Fibroblast of lung (primary cell): ENCODE results near the gene SPHK2.

Experiments
- EZH2 ChIP-seq: IDR thresholded peaks from 2 replicates; pipeline ENCODE4 v1.5.1; 2012; ENCODE audit warnings: low read length, control low read depth, mild to moderate bottlenecking; ENCODE audit errors: missing control alignments
- TF ChIP-seq, protein P1 (sequence below), 2 donors: IDR thresholded peaks in 1 of 2; conservative IDR thresholded peaks in 1 of 2; 1 replicate in 1 of 2; 2 replicates in 1 of 2; pipeline ENCODE4 v1.5.1; 2011 to 2012; ENCODE audit warnings: low read length in 2 of 2, control low read depth in 1 of 2, inconsistent platforms in 1 of 2, low read depth in 1 of 2, mild to moderate bottlenecking in 1 of 2

DNA sequence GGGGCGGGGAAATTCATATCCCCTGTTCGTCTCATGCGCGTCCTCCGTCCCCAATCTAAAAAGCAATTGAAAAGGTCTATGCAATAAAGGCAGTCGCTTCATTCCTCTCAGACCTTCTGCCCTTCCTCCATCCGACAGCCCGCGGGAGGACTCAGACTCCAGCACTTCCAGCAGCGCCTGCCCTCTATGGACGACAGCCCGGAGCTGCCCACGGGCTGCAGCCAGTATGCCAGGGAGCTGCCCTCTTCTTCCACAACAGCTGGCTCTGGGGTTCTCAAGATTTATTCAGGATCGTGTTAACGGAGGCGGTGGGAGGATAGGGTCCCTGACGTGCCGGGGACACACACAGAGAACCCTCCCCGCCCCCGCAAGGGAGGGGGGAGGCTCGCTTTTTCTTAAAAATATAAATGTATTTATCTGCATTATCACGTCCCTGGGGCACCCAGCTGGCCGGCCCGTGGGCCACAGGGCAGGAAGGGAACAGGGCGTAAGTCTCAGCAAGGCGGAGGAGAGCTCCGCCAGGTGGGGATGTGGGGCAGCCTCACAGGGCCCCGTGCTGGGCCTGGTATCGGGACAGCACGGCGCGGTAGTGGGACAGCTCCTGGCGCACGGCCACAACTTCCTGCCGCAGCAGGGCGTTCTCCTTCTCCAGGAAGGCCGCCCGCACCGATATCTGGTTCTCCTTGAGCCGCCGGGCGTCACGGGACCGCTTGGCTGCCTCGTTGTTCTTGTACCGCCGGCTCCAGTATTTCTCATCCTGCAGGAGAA, 11.2 kb downstream of the SPHK2 start:
- TF ChIP-seq, protein P1, sequence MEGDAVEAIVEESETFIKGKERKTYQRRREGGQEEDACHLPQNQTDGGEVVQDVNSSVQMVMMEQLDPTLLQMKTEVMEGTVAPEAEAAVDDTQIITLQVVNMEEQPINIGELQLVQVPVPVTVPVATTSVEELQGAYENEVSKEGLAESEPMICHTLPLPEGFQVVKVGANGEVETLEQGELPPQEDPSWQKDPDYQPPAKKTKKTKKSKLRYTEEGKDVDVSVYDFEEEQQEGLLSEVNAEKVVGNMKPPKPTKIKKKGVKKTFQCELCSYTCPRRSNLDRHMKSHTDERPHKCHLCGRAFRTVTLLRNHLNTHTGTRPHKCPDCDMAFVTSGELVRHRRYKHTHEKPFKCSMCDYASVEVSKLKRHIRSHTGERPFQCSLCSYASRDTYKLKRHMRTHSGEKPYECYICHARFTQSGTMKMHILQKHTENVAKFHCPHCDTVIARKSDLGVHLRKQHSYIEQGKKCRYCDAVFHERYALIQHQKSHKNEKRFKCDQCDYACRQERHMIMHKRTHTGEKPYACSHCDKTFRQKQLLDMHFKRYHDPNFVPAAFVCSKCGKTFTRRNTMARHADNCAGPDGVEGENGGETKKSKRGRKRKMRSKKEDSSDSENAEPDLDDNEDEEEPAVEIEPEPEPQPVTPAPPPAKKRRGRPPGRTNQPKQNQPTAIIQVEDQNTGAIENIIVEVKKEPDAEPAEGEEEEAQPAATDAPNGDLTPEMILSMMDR (conservative IDR thresholded peaks at IDR 0.05 in 1 of 2, IDR thresholded peaks at IDR 0.05 in 1 of 2; ENCODE audit: low read depth in 1 of 2, low read length in 2 of 2), result peak; percentile 4 to 36
- TF ChIP-seq EZH2, result no peak
